GM18499 (cell line): ENCODE results near the gene SEMA3E.
"Not testable (repeated sequence)": the region's sequence is repeated elsewhere in the genome, so short reads cannot be mapped to it uniquely, and the experiment has no call there.

ENCODE experiments used
- ATAC-seq: cut with Tn5 transposase; IDR thresholded peaks from one replicate; pipeline ENCODE4 v1.9.1; 2021; ENCODE audit warnings: moderate number of reproducible peaks; ENCODE audit not compliant: insufficient read depth, unreplicated experiment

The SEMA3E gene

DNA sequence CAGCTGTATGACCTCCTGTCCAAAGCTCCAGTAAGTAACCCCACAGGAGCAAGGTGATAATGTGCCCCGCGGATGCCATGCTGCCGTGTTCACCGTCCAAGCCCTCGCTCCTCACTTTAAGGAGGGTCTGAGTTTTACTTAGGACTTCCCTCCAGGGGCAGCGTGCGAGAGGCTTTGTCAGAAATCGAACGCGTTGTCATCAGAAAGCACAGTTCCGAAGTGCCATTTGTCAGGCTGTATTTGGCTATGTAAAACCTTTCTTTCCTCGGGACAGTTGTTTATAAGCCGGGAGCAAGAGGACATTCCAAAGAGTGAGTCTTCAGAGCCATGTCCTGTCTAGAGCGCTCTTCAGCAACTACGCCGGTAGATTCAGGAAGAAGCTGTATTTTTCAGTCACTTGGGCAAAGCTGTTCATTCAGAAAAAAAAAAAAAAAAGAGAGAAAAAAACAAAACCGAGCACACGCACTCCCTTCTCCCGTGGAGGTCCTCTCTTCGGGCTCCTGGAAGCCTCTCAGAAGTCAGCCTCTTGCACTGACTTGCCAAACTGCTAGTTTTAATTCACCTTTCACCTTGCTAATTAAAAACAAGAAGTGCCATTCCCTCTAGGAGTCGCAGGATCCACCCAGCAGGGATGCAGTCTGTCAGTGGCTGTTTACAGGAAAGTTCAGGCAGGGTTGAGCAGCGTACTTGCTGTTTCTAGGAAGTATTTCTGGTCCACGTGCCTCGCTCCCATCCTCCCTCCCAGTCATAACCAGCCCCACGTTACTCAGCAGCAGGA is at the start of gene SEMA3E:
Gene SEMA3E, minus strand, starts transcription at position 676 of the 778 bp plus-strand sequence.
- ATAC-seq, result no peak

DNA sequence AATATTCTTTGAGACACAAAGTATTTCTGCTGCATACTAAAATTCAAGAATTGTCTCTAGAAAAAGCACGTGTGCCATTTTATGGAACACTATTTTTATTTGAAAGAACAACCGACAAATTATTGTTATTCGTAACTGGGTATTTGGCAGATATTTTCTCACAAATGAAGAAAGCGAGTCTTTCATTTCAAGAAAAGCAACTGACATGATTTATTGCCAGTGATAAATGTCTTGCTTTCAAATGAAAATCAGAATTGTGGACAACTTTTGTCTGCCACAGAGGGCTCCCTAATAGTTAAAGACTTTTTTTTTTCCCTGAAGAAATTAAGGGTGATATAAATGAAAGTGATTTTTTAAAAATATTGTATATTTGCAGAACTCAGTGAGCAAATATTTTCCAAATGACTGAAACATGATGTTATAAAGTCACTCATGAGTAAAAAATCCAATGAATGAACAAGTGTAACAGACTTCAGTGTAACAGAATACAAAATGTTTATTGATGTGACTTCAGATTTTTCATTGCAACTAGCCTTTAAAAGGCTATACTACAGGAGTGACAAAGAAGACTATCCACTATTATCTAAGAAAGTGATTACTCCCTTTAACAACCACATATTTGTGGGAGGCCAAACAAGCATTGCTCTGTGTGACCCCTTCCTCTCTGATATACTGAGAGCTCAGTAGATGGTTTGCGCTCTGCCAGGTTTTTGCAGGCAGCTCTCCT is 49.0 kb upstream of the SEMA3E start:
- no peak for ATAC-seq

GRCh38 chr7:83696101-83696500 is 47.2 kb upstream of the SEMA3E start:
- no peak for ATAC-seq

- ATAC-seq, result no peak
Observed at GRCh38 chr7:83695128-83695960, 46.4 kb upstream of the SEMA3E start.

DNA sequence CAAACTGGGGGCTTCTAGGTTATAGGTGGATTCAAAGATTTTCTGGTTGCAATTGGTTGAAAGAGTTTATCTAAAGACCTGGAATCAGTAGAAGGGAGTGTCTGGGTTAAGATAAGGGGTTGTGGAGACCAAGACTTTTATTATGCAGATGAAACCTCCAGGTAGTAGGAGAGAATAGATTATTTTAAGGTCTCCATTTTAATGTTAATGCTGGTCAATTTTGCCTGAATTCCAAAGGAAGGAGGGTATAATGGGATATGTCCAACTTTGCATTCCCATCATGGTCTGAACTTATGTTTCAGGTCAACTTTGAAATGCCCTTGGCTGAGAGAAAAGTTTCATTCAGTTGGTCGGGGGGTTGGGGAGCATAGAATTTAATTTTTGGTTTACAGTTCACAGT is 44.3 kb upstream of the SEMA3E start:
- ATAC-seq, result no peak

DNA sequence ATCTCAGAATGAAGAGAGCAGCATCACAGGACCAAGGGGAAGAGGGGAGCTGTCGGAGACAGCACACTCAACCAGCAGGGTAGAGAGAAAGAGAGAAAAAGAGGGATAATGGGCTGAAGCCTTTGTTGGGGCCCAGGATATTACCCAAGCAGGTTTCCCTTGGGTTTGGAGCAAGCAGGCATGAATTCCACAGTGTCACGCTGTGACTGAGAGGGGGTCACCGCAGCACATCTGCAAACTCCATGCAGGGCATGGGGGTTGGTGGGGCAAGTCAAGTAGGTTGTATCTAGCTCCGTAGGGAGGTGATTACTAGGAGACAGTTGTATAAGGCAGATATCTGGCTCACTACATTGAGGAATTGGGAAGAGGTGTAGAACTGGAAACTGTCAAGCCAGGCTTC is 42.2 kb upstream of the SEMA3E start:
- no peak for ATAC-seq

GRCh38 chr7:83689855-83690254 is 40.9 kb upstream of the SEMA3E start:
- ATAC-seq, result no peak

GRCh38 chr7:83686416-83686815 is 37.5 kb upstream of the SEMA3E start:
- no peak for ATAC-seq

GRCh38 chr7:83684928-83685327 is 36.0 kb upstream of the SEMA3E start:
- ATAC-seq, result no peak

DNA sequence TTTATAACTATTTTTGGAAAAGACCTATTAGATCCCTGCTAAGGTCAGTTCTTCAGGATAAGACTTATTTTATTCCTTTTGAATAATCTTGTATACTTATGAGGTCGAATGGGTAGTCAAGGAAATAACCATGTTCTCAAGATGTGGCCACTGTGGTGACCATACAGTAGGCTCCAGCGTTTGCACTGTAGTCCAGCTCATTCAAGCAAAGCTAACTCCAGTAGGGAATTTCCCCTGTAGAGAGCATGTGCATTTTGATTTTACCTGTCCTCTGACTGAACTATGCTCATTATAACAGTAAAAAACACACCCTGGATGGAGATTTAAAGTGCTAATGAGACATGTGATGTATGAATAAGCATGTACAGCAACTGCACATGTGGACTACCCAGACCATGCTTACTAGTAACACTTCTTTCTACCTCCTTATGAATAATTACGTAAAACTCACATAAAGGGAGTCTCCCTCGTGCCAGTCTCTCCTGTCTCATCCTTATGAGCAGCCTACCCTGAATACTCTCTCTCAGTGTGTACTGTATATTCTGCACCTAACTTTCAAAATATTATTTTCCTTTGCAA is 32.4 kb upstream of the SEMA3E start:
- no peak for ATAC-seq

GRCh38 chr7:83677180-83677866 is 28.4 kb upstream of the SEMA3E start:
- ATAC-seq, result no peak

- ATAC-seq, result not testable (repeated sequence)
Observed at GRCh38 chr7:83673291-83673690, 24.4 kb upstream of the SEMA3E start.

DNA sequence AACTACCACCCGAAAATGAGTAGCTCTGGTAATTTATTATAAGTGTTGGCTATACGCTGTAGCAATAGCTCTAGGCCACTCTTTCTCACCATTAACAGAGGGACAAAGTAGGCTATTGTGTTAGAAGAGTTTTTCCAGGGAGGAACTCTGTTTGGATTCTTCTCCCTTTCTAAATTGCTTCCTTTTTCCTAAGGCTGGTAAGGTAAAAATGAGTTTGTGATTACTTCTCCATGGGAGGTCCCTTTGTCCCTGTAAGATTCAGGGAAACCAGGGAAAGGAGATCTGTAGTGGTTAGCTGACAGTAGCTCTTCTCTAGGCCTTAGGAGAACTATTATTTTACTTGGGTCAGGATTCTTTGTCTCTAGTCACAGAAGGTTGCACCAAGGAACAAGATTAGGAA is 23.2 kb upstream of the SEMA3E start:
- no peak for ATAC-seq

- no peak for ATAC-seq
Observed at GRCh38 chr7:83663131-83663530, 14.2 kb upstream of the SEMA3E start.

DNA sequence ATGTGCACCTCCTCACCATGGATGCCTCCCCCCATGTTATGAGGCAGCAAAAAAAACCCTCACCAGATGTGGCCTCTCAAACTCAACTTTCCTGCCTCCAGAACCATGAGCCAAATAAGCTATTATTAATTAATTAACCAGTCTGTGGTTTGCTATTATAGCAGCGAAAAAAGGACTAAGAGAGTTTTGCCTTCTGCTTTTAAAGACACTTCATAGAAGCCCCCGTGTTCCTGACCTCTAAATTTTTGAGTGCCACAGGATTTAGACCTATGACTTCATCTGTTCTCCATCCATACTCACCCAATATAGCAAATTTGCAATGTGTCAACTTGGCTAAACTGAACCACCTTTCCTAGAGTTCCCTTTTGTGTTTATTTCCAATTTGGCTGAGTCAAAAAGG is 9.2 kb upstream of the SEMA3E start:
- ATAC-seq, result no peak

DNA sequence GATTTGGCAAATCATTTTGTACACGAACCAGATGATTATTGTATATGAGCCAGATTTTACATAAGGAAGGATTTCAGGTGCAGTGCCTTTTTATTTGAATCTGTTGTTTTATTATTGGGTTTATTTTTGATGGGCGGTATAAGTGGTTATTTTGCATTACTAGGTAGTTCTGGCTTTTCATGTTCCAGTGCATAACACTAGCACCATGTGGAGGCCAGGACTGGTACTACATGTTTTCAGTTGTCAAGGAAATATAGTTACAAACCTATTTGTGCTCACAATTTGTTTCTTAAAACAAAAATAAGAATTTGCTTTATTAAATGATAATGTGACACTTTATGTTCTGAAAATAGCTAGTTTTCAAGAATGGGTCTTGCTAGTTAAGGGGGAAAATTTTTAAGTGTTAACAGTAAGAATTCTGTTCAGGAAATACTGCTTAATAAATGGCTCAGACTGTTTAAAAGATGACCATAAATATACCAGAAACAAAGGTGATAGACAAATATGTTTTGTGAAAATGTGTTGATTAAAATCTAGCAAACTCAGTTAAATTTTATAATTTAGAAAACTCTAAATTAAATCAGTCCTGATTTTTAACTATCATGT is 7.1 kb upstream of the SEMA3E start:
- ATAC-seq, result no peak

GRCh38 chr7:83652481-83652880 is 3.5 kb upstream of the SEMA3E start:
- no peak for ATAC-seq

DNA sequence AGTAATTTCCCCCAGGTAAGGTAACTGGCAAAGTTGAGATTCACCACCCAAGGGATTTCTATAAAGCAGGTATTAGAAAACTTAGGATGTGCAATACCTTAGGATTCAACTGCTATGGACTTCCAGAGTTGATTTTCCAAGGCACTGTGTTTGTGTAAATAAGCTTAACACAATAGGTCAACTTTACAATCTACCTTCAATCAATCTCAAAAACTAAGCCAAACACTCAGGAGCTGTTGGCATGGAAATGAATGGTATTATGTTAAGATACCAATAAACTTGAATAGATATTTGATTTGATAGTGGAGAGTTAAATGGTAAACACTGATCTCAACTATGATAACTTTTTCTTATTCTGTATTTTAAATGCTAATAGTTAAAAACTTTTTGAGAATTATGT is 762 bp upstream of the SEMA3E start:
- ATAC-seq, result no peak

DNA sequence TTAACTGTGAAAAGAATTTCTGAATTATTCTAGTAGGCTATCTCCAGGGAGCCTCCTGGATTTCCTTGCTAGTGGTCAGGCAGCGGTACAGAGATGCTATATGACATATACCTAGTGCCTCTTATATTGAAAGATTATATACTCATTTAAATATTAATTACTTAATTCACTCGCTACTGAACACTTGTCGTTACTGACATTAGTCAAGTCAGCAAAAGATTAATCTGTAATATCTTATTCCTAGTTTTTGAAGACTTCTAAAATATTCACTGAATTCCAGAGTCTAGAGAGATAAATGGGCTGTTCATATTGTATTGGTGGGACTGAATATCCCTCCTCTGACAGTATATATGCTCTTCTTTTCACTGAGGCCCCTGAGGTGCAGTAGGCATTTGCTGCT is 2.9 kb downstream of the SEMA3E start:
- no peak for ATAC-seq

DNA sequence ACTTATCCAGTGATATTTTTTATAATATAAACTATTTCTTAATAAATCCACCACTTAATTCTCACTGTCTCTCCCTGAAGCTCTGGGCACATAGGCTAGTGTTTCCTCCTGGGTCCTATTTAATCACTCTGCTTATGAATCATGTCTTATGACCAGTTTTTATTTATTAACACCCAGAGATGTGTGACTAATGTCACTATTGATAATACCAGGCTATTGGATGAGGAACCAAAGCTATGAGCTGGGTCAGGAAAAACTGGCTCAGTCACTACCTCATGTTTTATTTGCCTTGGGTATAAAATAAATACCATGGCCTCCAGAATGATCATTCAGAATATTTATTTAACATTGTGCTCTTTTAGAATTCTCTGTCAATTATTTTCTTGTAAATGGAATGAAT is 5.2 kb downstream of the SEMA3E start:
- ATAC-seq, result no peak
